ENCODE measurements around the gene CDC25B. TPM values are rescaled to one million over a fixed set of nuclear protein-coding genes. Genes with fewer than 3 reads are reported as not detected.

Gene CDC25B
- total and polyA plus RNA-seq, 2 of the 13 experiments (the other 11 are each of a cell fraction or from before 2014, with no cell fraction given), result 14.5 to 19.4 TPM

DNA sequence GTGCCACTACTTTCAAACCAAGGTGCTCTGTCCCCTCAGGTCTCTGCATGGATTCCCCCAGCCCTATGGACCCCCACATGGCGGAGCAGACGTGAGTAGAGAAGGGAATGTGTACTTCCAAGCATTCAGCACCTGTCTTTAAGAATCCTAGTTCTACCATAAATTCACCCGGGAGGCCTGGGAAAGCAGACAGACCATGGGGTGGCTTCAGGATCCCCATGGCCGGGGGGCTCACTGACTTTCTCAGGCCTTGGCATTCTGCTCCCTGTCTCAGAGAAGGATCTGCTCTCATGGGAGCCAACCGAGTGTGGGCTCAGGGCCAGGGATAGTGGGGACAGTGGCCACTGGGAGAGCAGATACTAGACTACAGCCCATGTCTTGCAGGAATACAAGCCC lies 2.3 kb downstream of the CDC25B start (continued):
- TF ChIP-seq, protein P1, sequence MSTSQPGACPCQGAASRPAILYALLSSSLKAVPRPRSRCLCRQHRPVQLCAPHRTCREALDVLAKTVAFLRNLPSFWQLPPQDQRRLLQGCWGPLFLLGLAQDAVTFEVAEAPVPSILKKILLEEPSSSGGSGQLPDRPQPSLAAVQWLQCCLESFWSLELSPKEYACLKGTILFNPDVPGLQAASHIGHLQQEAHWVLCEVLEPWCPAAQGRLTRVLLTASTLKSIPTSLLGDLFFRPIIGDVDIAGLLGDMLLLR (CRISPR knock-in tag; IDR thresholded peaks at IDR 0.05), result no peak
- TF ChIP-seq MIER2 (CRISPR knock-in tag; IDR thresholded peaks at IDR 0.05), result no peak
- 0 out of 2 replicates have a peak, but pooled peaks have one; percentile 30 for TF ChIP-seq KDM3A (CRISPR knock-in tag; IDR thresholded peaks at IDR 0.05; ENCODE audit: low read depth)
- TF ChIP-seq, protein P2, sequence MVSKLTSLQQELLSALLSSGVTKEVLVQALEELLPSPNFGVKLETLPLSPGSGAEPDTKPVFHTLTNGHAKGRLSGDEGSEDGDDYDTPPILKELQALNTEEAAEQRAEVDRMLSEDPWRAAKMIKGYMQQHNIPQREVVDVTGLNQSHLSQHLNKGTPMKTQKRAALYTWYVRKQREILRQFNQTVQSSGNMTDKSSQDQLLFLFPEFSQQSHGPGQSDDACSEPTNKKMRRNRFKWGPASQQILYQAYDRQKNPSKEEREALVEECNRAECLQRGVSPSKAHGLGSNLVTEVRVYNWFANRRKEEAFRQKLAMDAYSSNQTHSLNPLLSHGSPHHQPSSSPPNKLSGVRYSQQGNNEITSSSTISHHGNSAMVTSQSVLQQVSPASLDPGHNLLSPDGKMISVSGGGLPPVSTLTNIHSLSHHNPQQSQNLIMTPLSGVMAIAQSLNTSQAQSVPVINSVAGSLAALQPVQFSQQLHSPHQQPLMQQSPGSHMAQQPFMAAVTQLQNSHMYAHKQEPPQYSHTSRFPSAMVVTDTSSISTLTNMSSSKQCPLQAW (CRISPR knock-in tag; IDR thresholded peaks at IDR 0.05), result 0 out of 2 replicates have a peak, but pooled peaks have one; percentile 28
- TF ChIP-seq, protein P3, sequence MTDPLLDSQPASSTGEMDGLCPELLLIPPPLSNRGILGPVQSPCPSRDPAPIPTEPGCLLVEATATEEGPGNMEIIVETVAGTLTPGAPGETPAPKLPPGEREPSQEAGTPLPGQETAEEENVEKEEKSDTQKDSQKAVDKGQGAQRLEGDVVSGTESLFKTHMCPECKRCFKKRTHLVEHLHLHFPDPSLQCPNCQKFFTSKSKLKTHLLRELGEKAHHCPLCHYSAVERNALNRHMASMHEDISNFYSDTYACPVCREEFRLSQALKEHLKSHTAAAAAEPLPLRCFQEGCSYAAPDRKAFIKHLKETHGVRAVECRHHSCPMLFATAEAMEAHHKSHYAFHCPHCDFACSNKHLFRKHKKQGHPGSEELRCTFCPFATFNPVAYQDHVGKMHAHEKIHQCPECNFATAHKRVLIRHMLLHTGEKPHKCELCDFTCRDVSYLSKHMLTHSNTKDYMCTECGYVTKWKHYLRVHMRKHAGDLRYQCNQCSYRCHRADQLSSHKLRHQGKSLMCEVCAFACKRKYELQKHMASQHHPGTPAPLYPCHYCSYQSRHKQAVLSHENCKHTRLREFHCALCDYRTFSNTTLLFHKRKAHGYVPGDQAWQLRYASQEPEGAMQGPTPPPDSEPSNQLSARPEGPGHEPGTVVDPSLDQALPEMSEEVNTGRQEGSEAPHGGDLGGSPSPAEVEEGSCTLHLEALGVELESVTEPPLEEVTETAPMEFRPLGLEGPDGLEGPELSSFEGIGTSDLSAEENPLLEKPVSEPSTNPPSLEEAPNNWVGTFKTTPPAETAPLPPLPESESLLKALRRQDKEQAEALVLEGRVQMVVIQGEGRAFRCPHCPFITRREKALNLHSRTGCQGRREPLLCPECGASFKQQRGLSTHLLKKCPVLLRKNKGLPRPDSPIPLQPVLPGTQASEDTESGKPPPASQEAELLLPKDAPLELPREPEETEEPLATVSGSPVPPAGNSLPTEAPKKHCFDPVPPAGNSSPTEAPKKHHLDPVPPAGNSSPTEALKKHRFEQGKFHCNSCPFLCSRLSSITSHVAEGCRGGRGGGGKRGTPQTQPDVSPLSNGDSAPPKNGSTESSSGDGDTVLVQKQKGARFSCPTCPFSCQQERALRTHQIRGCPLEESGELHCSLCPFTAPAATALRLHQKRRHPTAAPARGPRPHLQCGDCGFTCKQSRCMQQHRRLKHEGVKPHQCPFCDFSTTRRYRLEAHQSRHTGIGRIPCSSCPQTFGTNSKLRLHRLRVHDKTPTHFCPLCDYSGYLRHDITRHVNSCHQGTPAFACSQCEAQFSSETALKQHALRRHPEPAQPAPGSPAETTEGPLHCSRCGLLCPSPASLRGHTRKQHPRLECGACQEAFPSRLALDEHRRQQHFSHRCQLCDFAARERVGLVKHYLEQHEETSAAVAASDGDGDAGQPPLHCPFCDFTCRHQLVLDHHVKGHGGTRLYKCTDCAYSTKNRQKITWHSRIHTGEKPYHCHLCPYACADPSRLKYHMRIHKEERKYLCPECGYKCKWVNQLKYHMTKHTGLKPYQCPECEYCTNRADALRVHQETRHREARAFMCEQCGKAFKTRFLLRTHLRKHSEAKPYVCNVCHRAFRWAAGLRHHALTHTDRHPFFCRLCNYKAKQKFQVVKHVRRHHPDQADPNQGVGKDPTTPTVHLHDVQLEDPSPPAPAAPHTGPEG (CRISPR knock-in tag; IDR thresholded peaks at IDR 0.05), result no peak
- TF ChIP-seq, protein P4, sequence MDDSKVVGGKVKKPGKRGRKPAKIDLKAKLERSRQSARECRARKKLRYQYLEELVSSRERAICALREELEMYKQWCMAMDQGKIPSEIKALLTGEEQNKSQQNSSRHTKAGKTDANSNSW (CRISPR knock-in tag; IDR thresholded peaks at IDR 0.05; ENCODE audit: borderline replicate concordance), result no peak
- TF ChIP-seq, protein P5, sequence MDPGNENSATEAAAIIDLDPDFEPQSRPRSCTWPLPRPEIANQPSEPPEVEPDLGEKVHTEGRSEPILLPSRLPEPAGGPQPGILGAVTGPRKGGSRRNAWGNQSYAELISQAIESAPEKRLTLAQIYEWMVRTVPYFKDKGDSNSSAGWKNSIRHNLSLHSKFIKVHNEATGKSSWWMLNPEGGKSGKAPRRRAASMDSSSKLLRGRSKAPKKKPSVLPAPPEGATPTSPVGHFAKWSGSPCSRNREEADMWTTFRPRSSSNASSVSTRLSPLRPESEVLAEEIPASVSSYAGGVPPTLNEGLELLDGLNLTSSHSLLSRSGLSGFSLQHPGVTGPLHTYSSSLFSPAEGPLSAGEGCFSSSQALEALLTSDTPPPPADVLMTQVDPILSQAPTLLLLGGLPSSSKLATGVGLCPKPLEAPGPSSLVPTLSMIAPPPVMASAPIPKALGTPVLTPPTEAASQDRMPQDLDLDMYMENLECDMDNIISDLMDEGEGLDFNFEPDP (CRISPR knock-in tag; conservative IDR thresholded peaks at IDR 0.05), result no peak
- TF ChIP-seq MAF1 (CRISPR knock-in tag; IDR thresholded peaks at IDR 0.05; ENCODE audit: borderline replicate concordance), result no peak
- 0 out of 2 replicates have a peak, but pooled peaks have one; percentile 14 for TF ChIP-seq ZBTB7B (CRISPR knock-in tag; IDR thresholded peaks at IDR 0.05)
- TF ChIP-seq, protein P6, sequence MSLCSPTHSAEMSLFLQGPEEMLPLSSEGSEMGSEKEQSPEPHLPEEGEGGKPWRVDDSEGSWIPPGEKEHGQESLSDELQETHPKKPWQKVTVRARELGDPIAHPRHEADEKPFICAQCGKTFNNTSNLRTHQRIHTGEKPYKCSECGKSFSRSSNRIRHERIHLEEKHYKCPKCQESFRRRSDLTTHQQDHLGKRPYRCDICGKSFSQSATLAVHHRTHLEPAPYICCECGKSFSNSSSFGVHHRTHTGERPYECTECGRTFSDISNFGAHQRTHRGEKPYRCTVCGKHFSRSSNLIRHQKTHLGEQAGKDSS (CRISPR knock-in tag; IDR thresholded peaks at IDR 0.05; ENCODE audit: borderline replicate concordance, low read depth), result no peak
- TF ChIP-seq, protein P7, sequence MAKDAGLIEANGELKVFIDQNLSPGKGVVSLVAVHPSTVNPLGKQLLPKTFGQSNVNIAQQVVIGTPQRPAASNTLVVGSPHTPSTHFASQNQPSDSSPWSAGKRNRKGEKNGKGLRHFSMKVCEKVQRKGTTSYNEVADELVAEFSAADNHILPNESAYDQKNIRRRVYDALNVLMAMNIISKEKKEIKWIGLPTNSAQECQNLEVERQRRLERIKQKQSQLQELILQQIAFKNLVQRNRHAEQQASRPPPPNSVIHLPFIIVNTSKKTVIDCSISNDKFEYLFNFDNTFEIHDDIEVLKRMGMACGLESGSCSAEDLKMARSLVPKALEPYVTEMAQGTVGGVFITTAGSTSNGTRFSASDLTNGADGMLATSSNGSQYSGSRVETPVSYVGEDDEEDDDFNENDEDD (CRISPR knock-in tag; IDR thresholded peaks at IDR 0.05; ENCODE audit: borderline replicate concordance), result no peak
- peak; percentile 48 for TF ChIP-seq ASH2L (IDR thresholded peaks at IDR 0.05; ENCODE audit: insufficient read length, low read depth, low read length)

Data from HepG2 (cell line).